HG03045 (cell line): Measurements from ENCODE around the gene FGR.

Experiments
- ATAC-seq: cut with Tn5 transposase; IDR thresholded peaks from one replicate; pipeline ENCODE4 v1.9.1; 2021; ENCODE audit warnings: mild to moderate bottlenecking, moderate library complexity; ENCODE audit not compliant: unreplicated experiment

The FGR gene

DNA sequence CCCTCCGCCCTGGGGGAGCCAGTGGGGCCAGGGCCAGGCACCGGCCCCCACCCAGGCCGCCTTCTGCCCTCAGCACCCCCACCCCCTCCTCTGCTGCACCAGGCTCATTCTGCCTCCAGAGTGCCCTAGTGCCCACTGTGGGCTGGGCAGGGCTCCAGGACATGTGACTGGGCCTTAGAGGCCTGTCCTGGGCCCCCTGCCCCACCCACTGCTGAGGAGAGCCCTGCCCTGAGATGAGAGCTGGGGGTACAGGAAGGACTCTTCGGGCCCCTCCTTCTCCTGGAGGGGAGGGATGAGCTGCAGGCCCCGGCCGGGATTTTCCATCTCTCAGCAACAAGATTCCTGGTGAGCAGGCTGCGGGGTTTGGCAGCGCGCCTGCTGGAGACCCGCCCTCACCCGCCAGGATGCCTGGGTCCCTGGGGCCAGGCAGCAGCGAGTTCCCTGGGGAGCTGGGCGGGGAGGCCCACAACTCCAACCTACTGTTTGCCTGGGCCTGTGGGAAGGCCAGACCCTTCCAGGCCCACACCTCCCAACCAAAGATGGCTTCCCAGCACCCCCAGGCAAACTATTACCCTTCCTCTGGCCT is 45.1 kb downstream of the FGR start:
- no peak for ATAC-seq

DNA sequence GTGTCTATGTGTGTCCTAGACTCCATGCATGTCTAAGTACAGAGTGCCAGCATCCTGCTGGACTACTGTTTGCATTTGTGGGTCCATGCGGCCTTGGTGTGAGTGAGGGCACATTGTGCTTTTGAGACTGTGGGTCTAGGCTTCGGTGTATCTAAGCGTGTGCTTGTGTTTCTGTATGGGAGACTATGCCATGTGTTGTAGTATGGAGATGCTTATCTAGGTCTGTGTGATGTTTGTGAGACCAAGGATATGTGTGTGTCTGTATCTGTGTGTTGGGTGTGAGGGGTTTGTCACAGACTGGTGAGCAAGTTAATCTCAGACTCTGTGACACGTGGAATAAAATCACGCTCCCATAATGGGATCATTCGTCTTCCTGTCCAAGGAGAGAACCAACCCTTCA is 45.5 kb downstream of the FGR start:
- no peak for ATAC-seq

DNA sequence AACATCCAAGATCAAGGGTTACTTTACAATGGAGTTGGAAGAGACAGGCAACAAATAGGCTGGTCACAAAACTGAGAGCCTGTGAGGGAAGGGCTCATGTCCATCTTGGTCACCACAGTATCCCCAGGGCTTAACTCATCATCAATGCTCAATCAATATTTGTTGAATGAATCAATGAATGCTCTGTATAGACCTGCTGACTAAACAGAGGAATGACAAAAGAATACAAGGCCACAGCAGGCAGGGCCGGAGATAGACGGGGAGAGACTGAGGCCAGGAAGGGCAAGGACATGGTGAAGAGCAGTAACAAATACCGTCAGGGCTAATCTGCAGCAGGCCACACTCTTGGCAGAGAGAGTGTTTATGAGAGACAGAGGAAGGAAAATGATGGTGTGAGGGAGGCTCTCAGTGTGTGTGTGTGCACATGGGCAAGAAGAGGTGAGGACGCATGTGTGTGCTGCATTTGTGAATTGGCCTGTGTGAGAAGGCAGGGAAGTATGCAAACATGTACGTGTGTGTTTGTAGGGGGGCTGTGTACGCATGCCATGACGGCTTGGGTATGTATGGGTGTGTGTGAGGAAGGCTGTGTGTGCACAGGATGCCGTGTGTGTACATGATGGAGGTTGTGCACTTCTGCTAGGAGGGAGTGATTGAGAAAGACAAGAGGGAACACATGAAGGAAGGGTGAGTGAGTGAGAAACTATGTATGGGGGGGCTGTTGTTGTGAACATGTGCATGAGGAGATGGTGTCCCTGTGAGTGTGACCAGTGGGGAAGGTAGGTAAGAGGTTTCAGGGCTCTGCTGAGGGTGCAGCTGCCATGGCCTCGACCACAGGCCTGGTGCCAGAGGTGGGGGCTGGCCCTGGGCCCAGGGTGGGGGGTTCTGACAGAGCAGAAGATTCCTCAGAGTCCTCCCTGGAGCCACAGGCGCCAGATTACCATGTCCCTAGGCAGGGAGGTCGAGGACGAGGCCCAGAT is 46.4 kb downstream of the FGR start:
- ATAC-seq = no peak

DNA sequence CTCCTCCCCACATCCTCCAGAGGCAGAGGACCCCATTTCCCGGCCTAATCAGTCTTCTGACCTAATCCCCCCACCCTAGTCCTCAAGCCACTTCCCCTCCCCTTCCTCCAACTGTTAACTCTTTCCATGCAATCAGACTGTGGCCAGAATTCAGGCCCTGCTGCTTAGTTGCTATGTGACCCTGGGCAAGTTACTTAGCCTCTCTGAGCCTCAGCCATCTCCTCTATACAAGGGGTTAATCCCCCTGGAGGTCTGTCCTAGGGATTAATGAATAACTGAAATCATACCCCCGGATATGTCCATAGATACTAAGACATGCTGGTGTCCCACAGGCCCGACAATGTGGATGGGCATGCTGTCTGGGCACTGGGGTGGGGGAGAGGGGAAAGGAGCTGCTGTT is 49.3 kb downstream of the FGR start:
- no peak for ATAC-seq

DNA sequence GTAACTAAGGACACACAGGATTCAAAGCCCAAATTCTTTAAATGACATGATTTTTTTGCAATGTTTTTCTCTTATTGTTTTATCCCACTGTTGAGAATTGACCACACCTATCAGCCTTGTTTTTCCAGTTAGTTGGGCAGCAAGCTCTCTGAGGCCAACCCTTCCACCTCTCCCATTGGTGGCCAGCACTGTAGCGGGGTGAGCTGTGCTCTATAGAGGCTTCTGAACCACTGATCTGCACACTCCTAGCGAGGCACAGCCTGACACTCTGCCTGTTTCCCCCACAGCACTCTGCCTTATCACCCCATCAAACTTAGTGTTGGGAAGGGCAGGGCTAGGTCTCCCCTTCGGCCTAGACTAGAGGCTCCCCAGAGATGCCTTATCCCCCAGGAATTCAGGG is 50.5 kb downstream of the FGR start:
- ATAC-seq = no peak

DNA sequence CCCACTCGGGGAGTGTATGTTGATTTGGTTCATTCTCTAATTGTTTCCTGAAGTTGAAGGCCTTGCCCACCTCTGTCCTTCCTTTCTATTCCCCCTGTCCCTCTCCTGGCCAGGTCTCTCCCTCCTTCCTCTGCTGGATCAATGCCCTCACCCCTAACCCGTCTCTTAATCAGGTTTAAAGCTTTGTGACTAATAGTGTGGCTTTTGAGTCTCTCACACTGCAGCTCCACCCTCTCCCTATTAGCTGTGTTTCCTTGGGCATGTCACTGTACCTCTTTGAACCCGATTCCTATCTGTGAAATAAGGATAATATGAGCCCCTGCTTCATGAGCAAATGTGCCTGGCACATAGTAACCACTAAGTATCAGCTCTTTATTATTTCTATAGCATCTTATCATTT is 51.5 kb downstream of the FGR start:
- no peak for ATAC-seq

DNA sequence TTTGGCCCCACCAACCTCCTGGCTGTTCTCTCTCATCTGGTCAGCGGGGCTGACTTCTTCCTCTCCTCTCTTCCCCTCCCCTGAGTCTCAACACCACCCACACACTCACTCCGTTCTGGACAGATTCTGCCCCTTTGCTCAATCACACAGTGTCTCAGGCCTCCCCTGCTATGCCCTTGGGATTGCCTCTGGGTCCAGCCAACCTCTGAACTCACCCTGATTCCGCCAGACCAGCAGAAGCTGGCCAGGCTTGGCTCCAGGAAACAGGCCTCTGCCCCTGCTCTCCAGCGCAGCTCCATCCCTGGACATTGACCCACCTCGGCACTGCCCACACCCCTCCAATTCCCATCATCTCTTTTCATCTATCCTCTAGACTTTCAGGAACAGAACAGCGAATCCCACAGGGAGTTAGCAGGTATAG is 53.2 kb downstream of the FGR start:
- ATAC-seq = no peak

DNA sequence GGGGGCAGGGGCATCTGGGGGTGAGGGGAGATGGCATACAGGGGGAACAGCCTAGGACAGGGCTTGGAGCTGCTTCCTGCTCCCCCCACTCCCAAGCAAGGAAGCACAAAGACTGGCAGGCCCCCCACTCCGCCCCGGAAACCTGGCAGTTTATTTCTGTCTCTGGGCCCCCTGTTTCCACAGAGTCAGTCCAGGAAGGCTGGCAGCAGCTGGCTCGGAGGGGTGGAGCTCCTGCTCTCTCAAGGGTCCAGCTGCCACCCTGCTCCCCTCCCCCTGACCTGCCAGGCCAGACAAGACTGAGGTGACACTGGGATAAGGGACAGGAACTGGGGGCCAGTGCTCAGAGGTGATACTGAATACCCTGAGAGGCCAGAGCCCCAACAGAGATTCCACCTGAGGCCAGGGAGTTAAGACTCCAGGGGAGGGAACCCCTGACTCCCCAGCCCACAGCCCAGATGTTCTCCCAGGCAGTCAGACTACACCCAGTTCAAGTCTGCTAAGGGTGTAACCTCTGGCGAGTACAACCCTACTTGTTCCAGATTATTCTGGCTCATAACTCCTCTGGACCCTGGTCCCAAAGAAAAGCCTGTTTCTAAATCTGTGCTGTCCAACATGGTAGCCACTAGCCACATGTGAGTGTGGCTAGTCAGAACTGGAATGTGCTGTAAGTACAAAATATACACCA is 57.3 kb downstream of the FGR start:
- ATAC-seq = no peak

DNA sequence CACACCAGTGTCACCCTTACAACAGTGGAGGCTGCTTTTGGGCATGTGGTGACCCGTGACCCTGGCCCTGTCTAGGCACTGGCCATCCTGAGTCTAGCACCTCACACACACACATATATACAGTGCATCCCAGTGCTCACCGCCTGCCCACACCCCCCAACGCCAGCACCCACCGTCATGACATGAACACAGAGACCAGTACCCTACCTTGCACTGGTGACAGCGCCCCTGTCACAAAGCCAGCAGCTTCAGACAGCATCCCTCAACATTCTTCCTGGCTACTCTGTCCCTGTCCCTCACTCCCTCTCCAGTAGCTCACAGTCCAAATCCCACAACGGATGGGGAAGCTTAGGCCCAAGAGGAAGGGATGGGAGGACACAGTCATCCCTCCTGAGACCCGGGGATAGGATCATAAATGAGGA is 58.2 kb downstream of the FGR start:
- ATAC-seq = no peak

DNA sequence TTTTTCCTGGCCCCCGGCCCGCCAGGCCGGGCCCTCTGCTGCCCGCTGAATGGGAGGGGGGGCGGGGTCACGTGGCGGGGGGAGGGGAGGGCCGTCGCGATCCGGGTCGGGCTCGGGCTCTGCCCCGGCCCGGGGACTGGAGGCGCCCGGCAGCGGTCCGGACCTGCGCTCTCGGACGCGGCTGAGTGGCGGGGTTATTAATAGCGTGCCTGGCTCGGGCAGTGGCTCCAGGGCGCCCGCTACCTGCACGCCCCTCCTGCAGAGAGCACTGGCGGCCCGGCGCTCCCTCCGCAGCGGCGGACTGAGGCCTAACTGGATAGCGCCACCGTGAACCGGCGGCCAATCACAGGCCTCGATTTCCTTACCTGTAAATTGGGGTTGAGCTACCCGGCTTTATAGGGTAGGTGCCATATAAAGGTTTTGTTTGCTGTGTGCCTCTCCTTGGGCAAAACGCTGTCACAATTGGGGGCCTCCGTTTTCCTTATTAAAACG is 59.1 kb downstream of the FGR start:
- no peak for ATAC-seq

DNA sequence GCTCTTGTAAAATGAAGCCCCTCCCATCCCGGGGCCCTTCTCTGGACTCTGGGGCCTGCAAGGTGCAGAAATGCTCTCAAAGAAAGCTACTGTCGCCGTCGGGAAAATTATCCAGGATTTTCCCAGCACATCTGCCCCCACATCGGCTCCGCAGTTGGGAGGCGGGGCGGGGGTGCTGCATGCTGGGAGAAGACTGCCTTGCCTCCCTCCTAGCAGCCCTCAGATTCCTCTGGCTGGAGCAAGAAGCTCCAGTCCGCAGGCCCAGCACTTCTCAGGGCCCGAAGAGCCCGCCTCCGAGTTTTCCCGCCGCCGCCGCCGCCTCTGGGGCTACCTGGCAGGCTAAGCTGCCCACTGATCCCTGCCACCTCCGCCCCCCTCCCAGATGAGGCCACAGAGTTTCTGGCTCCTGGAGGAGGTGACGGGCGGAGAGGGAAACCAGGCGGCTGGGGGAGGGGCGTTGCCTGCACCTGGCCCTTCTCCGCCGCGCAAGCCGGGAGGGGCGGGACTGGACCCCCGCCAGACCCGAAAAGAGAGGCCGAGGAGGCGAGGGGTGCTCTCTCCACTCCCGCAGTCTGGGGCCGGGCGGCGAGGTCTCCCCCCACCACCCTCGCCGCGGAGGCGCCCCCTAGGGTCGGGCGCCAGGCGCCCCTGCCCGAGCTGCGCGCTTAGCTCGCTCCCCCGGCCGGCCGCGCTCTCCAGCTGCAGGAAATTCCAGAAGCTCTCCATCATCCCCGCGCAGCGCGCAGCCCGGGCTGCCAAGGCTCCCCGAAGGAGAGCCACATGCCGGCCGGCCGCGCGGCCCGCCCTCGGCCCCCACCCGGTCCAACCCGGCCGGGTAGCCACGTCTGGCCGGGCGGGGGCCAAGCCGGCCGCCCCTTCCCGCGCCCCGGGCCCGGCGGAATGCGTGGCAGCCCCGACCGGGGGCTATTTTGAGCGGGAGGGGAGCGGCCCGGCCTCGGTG is 59.8 kb downstream of the FGR start:
- no peak for ATAC-seq

DNA sequence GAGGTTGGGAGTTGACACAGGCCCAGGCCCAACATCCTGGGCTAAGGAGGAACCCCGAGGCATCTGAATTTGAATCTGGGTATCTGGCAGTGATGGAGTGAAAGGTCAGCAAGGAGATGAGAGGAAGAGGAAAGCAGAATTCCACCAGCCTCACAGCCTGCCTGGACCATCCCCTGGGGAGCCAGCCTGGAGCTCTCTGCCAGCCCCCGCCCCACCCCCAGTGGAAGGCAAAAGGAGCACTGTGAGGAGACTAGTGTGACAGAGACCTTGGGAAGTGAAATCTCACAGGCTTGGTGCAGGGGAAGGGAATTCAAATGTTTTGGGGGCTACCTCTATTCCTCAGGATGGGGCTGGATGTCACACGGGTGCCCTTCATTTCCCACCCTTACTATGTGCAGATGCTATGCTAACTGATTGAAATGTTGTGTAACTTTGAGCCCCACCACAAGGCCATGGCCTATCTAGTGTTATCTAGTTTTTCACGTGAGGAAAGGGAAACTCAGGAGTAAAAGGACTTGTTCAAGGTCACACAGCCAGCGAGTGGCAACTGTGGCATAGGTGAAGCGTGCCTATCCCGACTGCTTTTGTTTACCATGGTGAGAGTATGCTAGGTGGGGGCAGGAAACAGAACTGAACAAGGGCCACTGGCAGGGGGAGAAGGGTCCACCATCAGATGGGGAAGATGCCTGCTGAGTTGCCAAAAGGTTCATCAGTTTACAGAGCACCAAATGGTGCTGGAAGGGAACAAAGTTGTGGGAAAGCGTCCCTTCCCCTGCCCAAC is 60.8 kb downstream of the FGR start:
- ATAC-seq = no peak

DNA sequence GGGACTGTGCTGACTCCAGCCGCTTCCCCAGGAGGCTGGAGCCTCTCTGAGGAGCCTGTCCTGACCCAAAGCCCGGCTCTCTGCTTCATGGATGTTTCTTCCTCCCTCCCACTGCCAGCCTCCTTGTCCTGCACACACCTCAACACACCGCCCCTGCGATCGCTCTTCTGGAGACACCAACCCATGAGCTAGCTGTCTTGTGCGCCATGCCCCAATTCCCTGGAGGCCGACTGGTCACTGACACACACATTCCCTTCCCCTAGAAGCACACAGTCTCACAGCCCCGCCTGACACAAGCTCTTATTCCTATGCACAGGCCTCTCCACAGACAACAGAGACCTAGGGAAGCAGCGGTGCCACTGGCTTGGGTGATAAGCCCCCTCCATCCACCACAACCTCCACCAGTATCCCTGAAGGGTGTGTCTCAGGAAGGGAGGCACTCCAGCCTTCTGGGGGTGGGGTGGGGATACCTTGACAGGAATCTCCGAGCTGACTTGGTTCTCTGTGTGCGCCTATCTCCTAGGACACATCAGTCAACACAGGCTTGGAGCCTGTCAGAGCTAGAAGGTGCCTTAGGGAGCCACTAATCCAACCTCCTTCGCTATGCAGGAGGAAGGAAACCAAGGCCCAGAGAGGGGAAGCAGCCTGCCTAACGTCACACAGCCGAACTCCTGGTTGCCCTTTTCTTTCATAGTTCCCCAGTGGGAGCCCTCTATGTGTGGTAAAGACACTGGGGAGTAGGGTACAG is 62.1 kb downstream of the FGR start:
- ATAC-seq = no peak

DNA sequence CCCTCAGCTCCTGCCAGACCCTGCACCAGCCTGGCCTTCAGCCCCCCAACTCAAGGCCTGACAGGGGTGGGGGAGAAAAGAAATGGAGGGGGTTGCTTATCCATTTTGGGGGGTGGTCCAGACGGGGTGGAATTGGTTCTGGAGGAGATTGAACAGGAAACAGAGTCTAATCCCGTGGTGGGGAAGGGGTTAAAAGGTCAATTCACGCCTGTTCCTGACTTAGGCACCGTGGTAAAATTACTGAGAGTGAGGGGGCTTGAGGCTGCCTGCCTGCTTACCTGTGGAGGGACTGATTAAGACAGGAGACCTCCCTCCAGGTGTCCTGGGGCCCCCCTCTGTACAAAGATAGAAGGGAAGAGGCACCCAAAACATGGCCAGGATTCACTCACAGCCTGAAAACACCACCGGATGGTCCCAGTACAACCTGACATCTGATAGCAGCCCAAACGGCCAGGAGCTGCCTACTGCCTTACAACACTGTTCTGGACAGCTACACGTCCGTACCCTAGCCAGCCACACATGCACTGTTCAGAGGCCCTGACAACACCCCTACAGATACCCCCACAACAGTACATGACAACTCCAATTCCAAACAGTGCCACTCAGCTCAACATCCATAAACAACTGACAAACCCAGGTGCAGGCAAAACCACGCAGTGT is 62.8 kb downstream of the FGR start:
- ATAC-seq = no peak

DNA sequence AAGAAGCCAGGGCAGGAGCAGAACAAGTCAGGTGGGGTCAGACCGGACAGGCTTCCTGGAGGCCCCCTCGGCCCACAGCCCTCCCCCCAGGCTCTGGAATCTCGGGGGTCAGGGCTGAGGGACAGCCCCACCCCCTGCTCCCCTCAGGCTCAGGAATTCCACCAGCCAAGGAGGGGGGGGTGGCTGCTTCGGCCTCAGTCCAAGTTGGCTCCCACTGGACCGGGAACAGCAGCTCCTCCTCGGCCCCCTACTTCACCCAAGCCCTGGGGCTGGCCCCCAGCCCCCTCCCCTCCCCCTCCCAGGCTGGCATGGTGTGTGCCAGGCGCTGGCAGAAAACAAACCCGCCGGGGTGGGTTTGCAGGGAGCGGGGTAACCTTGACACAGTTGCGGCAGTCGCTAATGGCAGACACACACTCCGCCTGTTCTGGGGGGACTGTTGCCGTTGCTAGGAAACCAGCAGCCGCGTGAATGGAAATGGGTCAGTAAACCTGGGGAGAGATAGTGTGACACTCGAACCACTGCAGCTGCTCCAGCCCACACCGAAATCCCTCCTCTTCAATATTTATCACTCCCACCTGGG is 63.5 kb downstream of the FGR start:
- ATAC-seq = no peak

DNA sequence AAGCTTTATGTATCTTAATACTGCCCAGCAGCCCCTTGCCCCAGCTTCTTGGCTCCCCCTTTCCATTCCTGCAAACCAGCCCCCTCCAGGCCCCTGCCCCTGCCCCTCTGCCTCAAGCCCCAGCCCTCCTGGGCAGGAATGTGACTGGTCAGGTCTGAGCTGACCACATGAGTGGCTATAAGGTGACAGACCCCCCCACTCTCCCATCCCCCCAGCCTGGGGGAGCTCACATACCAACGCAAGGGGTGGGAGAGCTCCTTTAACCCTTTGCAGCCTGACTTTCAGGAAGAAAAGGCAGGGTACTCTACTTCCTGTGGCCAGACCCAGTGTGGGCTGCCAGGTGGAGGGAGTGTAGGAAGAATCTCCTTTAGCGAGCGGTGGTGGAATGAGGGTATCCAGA is 64.2 kb downstream of the FGR start:
- ATAC-seq = no peak

DNA sequence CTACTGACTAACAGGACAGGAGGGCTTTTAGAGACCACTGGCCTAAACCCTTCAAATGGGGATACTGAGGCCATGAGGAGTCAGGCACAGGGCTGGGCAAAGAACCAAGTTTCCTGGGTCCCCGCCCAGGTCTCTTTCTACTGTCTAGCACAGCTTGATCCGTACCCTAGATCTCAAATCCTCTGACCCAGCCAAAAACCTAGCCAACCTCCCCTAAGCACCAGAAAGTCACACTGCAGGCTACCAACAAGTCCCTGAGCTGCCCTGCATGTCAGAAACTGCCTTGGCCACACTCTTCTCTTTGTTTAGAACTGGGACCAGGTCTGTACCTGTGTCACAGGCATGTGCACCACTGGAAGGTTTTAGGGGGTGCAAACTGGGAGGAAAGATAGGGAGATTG is 64.6 kb downstream of the FGR start:
- ATAC-seq = no peak
